NCI-H1930 (cell line): Measurements from ENCODE around the gene WIPF2.

ENCODE experiments used
- DNase-seq, 2 experiments: peaks; one replicate each; lab custom pipeline; 2025; lab: John Stamatoyannopoulos, UW

Gene WIPF2

DNA sequence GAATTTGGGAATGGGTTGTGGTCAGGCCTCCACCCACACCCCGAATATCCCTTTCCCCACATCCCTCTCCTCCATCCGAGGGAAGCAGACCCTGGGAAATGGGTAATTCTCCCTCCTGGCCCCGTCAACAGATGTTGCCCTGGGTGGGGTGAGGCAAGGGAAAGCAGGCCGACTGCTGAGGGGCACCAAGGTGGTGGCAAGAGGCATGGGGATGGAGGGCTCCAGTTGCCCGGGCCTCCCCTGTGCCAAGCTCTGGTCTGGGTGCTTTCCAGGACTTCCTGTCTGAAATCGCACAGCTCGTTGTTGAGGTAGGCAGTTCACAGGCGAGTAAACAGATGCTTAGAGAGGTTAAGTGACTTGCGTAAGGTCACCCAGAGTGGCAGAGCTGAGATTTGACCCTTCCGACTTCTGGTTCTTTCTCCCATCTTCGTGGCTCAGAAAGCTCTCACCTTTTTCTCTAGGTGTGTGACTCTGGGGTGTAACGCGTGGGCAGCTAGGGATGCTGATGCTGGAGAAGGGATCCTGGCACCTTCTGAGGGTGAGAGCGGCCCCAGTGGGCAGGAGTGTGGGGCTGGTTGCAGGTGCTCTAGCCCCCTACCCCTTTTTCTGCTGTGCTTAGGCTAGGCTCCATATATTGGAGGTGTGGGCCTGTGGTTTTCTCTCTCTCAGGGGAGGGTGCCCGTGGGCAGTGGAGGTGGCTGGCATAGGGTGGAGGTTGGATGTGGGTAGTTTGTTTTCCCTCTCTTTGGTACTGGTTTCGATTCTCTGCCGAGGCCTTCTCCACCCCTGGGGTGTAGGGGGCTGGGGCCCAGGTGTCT, 107.1 kb downstream of the WIPF2 start:
- no peak for DNase-seq

GRCh38 chr17:40326832-40327199, 107.7 kb downstream of the WIPF2 start:
- no peak for DNase-seq

GRCh38 chr17:40327244-40327729, 108.2 kb downstream of the WIPF2 start:
- no peak for DNase-seq

DNA sequence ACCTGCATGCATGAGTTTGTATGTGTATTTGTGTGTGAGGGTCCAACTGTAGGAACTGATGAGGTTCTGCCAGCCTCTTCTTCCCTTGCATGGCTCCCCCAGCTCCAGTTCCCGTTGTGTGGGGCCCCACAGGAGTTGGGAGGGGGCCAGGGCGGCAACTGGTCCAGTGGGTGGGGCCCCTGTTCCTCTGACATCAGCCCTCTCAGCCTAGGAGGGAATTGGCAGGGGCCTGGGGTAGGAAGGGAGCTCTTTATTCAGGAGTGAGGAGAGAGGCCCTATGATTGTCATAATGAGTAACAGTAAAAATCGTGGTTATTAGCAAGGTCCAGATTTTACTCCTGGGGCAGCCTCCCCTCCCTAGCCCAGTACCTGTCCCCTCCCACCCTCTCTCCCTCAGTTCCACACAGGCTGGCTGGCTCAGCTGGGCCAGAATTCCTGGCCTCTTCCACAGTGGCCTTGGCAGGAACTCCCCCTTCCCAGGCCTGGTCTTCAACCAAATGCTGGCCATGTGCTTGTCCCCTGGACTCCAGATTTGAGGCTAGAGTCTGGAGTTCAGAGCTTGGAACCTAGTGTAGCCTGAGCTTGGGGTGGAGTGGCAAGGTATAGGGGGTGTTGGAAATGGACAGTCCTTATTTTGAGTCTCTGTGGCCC, 108.8 kb downstream of the WIPF2 start:
- no peak for DNase-seq

- DNase-seq = no peak
Observed at GRCh38 chr17:40328386-40328766, 109.3 kb downstream of the WIPF2 start.

GRCh38 chr17:40329839-40330794, 111.0 kb downstream of the WIPF2 start:
- no peak for DNase-seq

- no peak for DNase-seq
Observed at GRCh38 chr17:40330850-40331470, 111.9 kb downstream of the WIPF2 start.

DNA sequence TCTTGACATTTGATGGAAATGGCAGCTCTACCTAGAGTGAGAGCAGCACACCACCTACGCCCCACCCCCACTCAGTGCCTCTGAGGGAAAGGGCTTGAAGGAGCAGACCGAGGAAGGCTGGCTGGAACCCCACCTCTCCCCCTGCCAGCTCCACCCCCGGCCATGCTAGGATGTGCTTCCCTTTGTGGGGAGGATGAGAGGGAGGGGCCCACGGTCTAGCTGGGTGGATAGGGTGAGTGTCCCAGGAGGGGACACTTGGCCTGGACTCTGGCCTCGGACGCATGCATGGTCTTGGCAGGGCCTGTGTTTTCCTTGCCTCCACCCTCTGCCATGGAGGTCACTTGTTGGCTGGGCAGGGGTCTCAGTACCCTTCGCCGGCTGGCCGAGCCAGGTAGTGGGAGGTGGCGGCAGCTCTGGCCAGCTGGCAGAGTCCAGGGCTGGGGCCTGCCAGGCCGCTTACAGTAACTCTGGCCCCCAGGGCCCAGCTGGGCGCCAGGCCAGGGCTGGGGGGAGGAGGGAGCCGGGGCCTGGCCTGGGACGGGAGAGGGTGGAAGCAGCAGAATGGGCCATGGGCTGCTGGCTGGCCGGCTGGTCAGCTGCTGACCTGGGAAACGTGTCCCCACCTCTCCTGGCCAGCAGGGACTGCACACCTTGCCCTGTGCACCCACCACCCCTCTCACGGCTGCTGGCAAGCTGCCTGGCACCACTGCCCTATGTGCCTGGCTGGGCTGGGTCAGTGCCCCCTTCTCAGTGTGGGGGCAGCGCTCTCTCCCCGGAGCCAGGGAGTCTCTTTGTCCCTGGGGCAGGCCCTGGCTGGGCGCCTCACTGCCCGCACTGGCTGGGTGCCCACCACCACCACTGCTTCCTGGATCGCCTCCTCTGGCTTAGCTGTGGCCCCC, 112.9 kb downstream of the WIPF2 start:
- DNase-seq = no peak
